HepG2 (cell line): ENCODE data around the gene CD84. TPM values are rescaled to one million over a fixed set of nuclear protein-coding genes. Genes with fewer than 3 reads are reported as not detected.
"Not testable (repeated sequence)": the region's sequence is repeated elsewhere in the genome, so short reads cannot be mapped to it uniquely, and the experiment has no call there.

Experiments
- ATAC-seq: fragments of 200-7000 bp; cut with Tn5 transposase; 3 replicates; pipeline ENCODE4 v1.9.1; 2020; ENCODE audit warnings: mild to moderate bottlenecking, moderate library complexity
- BruUV-seq: library from RNA; stranded (reverse); fragments of 400-500 nt; replicated peaks from 2 replicates; lab custom pipeline; 2021; lab: Mats Ljungman, UMichigan
- CTCF ChIA-PET: fragments of 300-600 bp; formaldehyde crosslinking; extraction: SDS; loops from one replicate; lab custom pipeline; 2021; ENCODE audit warnings: low total read pairs, inconsistent platforms, low intra/inter-chr PET ratio; lab: Yijun Ruan, JAX
- POLR2A ChIA-PET: fragments of 350-600 bp; sonication (Branson Sonifier 250); formaldehyde crosslinking; loops from one replicate; lab custom pipeline; 2020; ENCODE audit warnings: antibody characterized with exemption, inconsistent platforms; lab: Yijun Ruan, JAX
- DNase-seq: peaks from one replicate; pipeline ENCODE4 v3.0.0-alpha.2; 2015; ENCODE audit warnings: low spot score
- FAIRE-seq: peaks from 3 replicates; lab custom pipeline; 2011; peaks lifted over from hg19 to GRCh38; lab: Jason Lieb, UNC
- H2AFZ ChIP-seq: one replicate; pipeline ENCODE4 v1.6.1; 2011; ENCODE audit warnings: low read length, inconsistent platforms
- H3K27ac ChIP-seq: fragments of 300-600 bp; 3 replicates; pipeline ENCODE4 v1.8.0; 2011; ENCODE audit warnings: mixed run types, mild to moderate bottlenecking, mixed read lengths, low read length, inconsistent platforms; ENCODE audit not compliant: insufficient read depth; ENCODE audit errors: extremely low read length
- H3K27me3 ChIP-seq, 2 experiments: fragments of 200-600 bp in 1 of 2; 2 replicates in 1 of 2; 3 replicates in 1 of 2; pipeline versions ENCODE4 v1.6.0 to v1.8.0; 2011; ENCODE audit warnings: low read length in 2 of 2, mild to moderate bottlenecking in 2 of 2, moderate library complexity in 2 of 2, inconsistent platforms in 1 of 2; ENCODE audit not compliant: insufficient read depth in 2 of 2, control insufficient read depth in 1 of 2
- H3K36me3 ChIP-seq, 2 experiments: fragments of 200-600 bp in 1 of 2; replicated peaks in 1 of 2; 2 replicates in 1 of 2; 3 replicates in 1 of 2; pipeline versions ENCODE4 v1.5.1 to v1.8.0; 2011; ENCODE audit warnings: low read length in 2 of 2, inconsistent platforms in 1 of 2; ENCODE audit not compliant: insufficient read depth in 2 of 2, control insufficient read depth in 1 of 2
- H3K4me1 ChIP-seq: 2 replicates; pipeline ENCODE4 v1.5.1; 2012; ENCODE audit warnings: low read length, inconsistent platforms; ENCODE audit not compliant: insufficient read depth
- H3K4me2 ChIP-seq: 2 replicates; pipeline ENCODE4 v1.6.0; 2011; ENCODE audit warnings: low read depth, low read length, inconsistent platforms
- H3K4me3 ChIP-seq, 3 experiments: fragments of 200-600 bp in 1 of 3; sonication (generic), shearing (Covaris generic) in 1 of 3; replicated peaks in 1 of 3; 2 replicates each; pipeline ENCODE4 v1.5.1; 2011 to 2016; ENCODE audit warnings: low read length in 3 of 3, inconsistent platforms in 2 of 3, low read depth in 2 of 3, mild to moderate bottlenecking in 2 of 3, control low read depth in 1 of 3, mixed read lengths in 1 of 3; ENCODE audit not compliant: insufficient read depth in 1 of 3
- H3K79me2 ChIP-seq: one replicate; pipeline ENCODE4 v1.6.1; 2011; ENCODE audit warnings: low read length, inconsistent platforms; ENCODE audit not compliant: insufficient read depth
- H3K9ac ChIP-seq: 2 replicates; pipeline ENCODE4 v1.6.0; 2011; ENCODE audit warnings: mild to moderate bottlenecking, low read depth, low read length, inconsistent platforms; ENCODE audit not compliant: insufficient read depth
- H3K9me3 ChIP-seq: 2 replicates; pipeline ENCODE4 v1.5.1; 2012; ENCODE audit warnings: mild to moderate bottlenecking, low read length
- H4K20me1 ChIP-seq: 2 replicates; pipeline ENCODE4 v1.6.0; 2011; ENCODE audit warnings: inconsistent platforms, mild to moderate bottlenecking, low read length, moderate library complexity; ENCODE audit not compliant: insufficient read depth
- MEIS2 ChIP-seq: sonication (generic); formaldehyde crosslinking; IDR thresholded peaks from 2 replicates; pipeline ENCODE4 v1.9.0; 2021; ENCODE audit warnings: mild to moderate bottlenecking, missing genetic modification reagents
- ZNF724P ChIP-seq: sonication (generic); formaldehyde crosslinking; IDR thresholded peaks from 2 replicates; pipeline ENCODE4 v1.8.0; 2022; ENCODE audit warnings: missing genetic modification reagents, borderline replicate concordance
- WGBS: methylation state at CpG from one replicate; pipeline ENCODE4 v1.1.6; 2017; ENCODE audit warnings: low lambda C conversion rate; 5-methylcytosine and 5-hydroxymethylcytosine counted together
- in situ Hi-C: cut with HindIII; loops from 2 replicates; pipeline ENCODE4 v1.10.0; 2017; ENCODE audit warnings: low pct_unique_long_range_greater_than_20kb; ENCODE audit not compliant: extremely low pct_ligation_motif_present
- intact Hi-C: fragments of 100-400 bp; cut with micrococcal nuclease; formaldehyde crosslinking; loops from one replicate; pipeline ENCODE4 v1.10.0; 2022; ENCODE audit not compliant: unreplicated experiment
- polyA plus RNA-seq, 8 experiments: library from polyadenylated mRNA; depleted of rRNA in 3 of 8; stranded (reverse) in 7 of 8; unstranded in 1 of 8; fragments of >200 nt; fragmentation: Illumina TruSeq in 4 of 8; extraction: Trizol in 4 of 8; gene quantifications; 2 replicates each; pipeline versions ENCODE4 v1.2.1 to v1.2.3, GENCODE V29; 2011 to 2016; ENCODE audit warnings: low read depth in 4 of 8, missing spikeins in 1 of 8, mixed read lengths in 1 of 8; ENCODE audit not compliant: insufficient read depth in 1 of 8
- total RNA-seq, 5 experiments: library from RNA; depleted of rRNA; stranded (reverse); fragments of >200 nt; fragmentation: Illumina TruSeq; extraction: Trizol; gene quantifications; 2 replicates each; pipeline ENCODE4 v1.2.3, GENCODE V29; 2016; ENCODE audit warnings: low read depth in 1 of 5

Gene CD84
- total and polyA plus RNA-seq, 2 of the 13 experiments (the other 11 are each of a cell fraction or from before 2014, with no cell fraction given), result not detected

- H2AFZ ChIP-seq, H3K36me3 ChIP-seq, ATAC-seq, H3K9ac ChIP-seq, CTCF ChIA-PET, DNase-seq, in situ Hi-C loops, intact Hi-C loops, POLR2A ChIA-PET, H3K4me2 ChIP-seq, FAIRE-seq, H3K27me3 ChIP-seq, H3K4me3 ChIP-seq, H3K79me2 ChIP-seq, H3K27ac ChIP-seq, H3K4me1 ChIP-seq, H3K9me3 ChIP-seq, H4K20me1 ChIP-seq, BruUV-seq: not testable (repeated sequence)
- WGBS, result 37% methylated on average over 3 of the region's 3 CpGs
These were observed 19.9 kb downstream of the CD84 start for GRCh38 chr1:160559437-160559836.

GRCh38 chr1:160558660-160559380 is 20.5 kb downstream of the CD84 start:
- H4K20me1 ChIP-seq, result no peaks in the 10 kb centered on the region
- BruUV-seq, result no TSS peak
- ChIA-PET POLR2A (no interaction called here), CTCF (no interaction called here)
- DNase-seq (no peak), ATAC-seq (no peak), FAIRE-seq (no peak)
- no peak overlapping the region for H3K4me2 ChIP-seq
- TF ChIP-seq MEIS2 (CRISPR knock-in tag) (no peak), ZNF724P (CRISPR knock-in tag) (no peak)
- no peaks in the 10 kb centered on the region for H3K27me3 ChIP-seq
- intact Hi-C loops (no loop called here), in situ Hi-C loops (no loop called here)
- H3K4me1 ChIP-seq, result no peaks in the 10 kb centered on the region
- H3K9me3 ChIP-seq, result peaks cover 9% of the 10 kb centered on the region
- H3K27ac ChIP-seq, result no peak overlapping the region
- H2AFZ ChIP-seq, result no peak overlapping the region
- H3K36me3 ChIP-seq, result no peaks in the 10 kb centered on the region
- no peak overlapping the region for H3K4me3 ChIP-seq
- H3K9ac ChIP-seq, result no peak overlapping the region
- no peaks in the 10 kb centered on the region for H3K79me2 ChIP-seq
- whole genome bisulfite sequencing, result under 1% methylated on average over 4 of the region's 4 CpGs
